Effector memory CD4-positive, alpha-beta T cell (primary cell): Measurements from ENCODE around the gene WDSUB1.

Experiments
- DNase-seq, 3 donors: peaks; one replicate each; pipeline ENCODE4 v3.0.0-alpha.2; 2020
- H3K27ac ChIP-seq: 2 replicates; pipeline ENCODE4 v1.7.0; 2013; ENCODE audit warnings: mild to moderate bottlenecking, low read length, moderate library complexity; ENCODE audit not compliant: insufficient read depth, poor library complexity, severe bottlenecking
- H3K27me3 ChIP-seq: replicated peaks from 2 replicates; pipeline ENCODE4 v1.7.0; 2013; ENCODE audit warnings: mild to moderate bottlenecking, low read length; ENCODE audit not compliant: insufficient read depth, control insufficient read depth, poor library complexity, severe bottlenecking
- H3K36me3 ChIP-seq: 2 replicates; pipeline ENCODE4 v1.7.0; 2013; ENCODE audit warnings: mild to moderate bottlenecking, low read length, moderate library complexity; ENCODE audit not compliant: control insufficient read depth, insufficient read depth
- H3K4me1 ChIP-seq: 2 replicates; pipeline ENCODE4 v1.7.0; 2013; ENCODE audit warnings: low read length, mild to moderate bottlenecking; ENCODE audit not compliant: control insufficient read depth, insufficient read depth, poor library complexity, severe bottlenecking
- H3K4me3 ChIP-seq: 2 replicates; pipeline ENCODE4 v1.7.0; 2013; ENCODE audit warnings: low read length, low read depth, mild to moderate bottlenecking; ENCODE audit not compliant: insufficient read depth, poor library complexity, severe bottlenecking
- H3K9me3 ChIP-seq: 2 replicates; pipeline ENCODE4 v1.7.0; 2013; ENCODE audit warnings: mild to moderate bottlenecking, low read length, moderate library complexity; ENCODE audit not compliant: control insufficient read depth

WDSUB1 gene

GRCh38 chr2:159243529-159243928, 43.0 kb downstream of the WDSUB1 start:
- H3K4me3 ChIP-seq, result no peak overlapping the region
- no peak for DNase-seq
- no peaks in the 10 kb centered on the region for H3K9me3 ChIP-seq
- no peaks in the 10 kb centered on the region for H3K4me1 ChIP-seq
- no peaks in the 10 kb centered on the region for H3K27me3 ChIP-seq
- no peak overlapping the region for H3K27ac ChIP-seq
- no peaks in the 10 kb centered on the region for H3K36me3 ChIP-seq

- H3K4me3 ChIP-seq, result no peak overlapping the region
- no peak overlapping the region for H3K27ac ChIP-seq
- no peak for DNase-seq
- H3K27me3 ChIP-seq, result no peaks in the 10 kb centered on the region
- no peaks in the 10 kb centered on the region for H3K9me3 ChIP-seq
- no peaks in the 10 kb centered on the region for H3K4me1 ChIP-seq
- peaks cover 6% of the 10 kb centered on the region for H3K36me3 ChIP-seq
Measured at GRCh38 chr2:159234868-159235267, 51.6 kb downstream of the WDSUB1 start.

DNA sequence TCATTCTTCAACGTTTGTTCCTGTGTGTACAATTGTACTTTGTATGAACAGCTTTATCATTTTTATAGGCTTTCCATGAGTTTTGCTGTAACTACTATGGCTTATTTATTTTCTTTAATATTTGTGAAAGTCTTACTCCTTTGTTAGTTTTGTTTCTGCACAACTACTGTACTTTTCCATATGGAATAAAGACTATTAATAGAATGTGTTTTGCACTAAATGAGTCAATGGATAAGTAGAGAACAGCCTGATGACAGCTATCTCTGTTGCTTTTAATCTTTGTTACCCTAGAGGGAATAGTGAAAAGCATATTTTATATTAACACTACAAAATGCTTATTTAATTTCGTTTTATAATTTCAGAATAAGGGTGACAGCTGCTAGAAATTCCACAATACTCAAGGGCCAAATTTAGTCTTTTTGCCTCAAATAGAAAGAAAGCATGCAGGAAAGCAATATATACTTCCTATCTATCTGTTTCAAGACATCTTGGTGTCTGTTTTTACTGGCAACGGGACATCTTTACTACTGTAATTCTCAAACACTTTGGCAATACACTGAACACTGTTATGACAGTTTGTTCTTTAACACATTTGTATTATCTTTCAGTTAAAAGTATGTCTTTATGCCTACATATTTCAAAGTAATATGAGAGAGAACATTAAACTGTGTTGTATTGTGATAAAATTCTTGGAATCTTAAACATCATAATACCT, 53.9 kb downstream of the WDSUB1 start:
- H3K4me1 ChIP-seq, result no peaks in the 10 kb centered on the region
- peaks cover 6% of the 10 kb centered on the region for H3K36me3 ChIP-seq
- no peaks in the 10 kb centered on the region for H3K9me3 ChIP-seq
- no peak overlapping the region for H3K27ac ChIP-seq
- DNase-seq, result no peak
- H3K27me3 ChIP-seq, result no peaks in the 10 kb centered on the region
- no peak overlapping the region for H3K4me3 ChIP-seq

DNA sequence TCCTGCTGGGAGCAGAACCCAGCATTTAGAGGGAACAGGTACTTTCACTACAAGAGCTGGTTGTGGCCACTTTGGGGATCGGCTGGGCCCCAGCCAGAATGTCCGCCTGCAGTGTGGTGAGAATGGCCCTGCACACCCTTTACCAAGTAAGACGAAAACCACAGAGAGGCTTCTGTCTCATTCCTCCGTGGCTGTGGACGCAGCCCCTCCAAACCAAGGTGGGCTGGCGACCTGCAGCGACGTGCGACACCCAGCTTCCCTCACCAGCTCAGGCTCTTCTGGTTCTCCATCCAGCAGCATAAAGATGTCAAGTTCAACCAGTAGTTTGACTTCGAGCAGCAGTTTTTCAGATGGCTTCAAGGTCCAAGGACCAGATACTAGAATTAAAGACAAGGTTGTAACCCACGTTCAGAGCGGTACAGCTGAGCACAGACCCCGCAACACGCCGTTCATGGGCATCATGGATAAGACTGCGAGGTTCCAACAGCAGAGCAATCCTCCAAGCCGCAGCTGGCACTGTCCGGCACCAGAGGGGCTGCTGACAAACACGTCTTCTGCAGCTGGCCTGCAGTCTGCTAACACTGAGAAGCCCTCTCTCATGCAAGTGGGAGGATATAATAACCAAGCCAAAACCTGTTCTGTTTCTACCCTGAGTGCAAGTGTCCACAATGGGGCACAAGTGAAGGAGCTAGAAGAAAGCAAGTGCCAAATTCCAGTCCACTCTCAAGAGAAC, 56.2 kb downstream of the WDSUB1 start:
- Histone ChIP-seq H3K36me3 (peaks cover 6% of the 10 kb centered on the region), H3K9me3 (no peaks in the 10 kb centered on the region)

DNA sequence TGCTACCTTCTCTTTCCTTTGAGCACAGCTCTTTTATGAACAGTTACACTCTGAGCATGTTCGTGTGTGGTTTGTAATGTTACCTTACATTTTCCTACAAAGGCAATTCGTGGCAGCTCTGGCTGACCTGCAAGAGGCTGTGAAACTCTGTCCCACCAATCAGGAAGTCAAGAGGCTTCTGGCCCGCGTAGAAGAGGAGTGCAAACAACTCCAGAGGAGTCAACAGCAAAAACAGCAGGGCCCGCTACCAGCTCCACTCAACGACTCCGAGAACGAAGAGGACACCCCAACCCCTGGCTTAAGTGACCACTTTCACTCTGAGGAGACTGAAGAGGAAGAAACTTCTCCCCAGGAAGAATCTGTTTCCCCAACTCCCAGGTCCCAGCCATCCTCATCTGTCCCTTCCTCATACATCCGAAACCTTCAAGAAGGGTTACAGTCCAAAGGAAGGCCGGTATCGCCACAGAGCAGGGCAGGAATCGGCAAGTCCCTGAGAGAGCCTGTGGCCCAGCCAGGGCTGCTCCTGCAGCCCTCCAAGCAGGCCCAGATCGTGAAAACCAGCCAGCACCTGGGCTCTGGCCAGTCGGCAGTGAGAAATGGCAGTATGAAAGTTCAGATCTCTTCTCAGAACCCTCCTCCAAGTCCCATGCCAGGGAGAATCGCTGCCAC, 56.9 kb downstream of the WDSUB1 start:
- Histone ChIP-seq H3K36me3 (peaks cover 6% of the 10 kb centered on the region), H3K4me3 (no peak overlapping the region), H3K4me1 (no peaks in the 10 kb centered on the region), H3K27me3 (no peaks in the 10 kb centered on the region), H3K27ac (no peak overlapping the region), H3K9me3 (no peaks in the 10 kb centered on the region)
- no peak for DNase-seq

More for the DNA sequence above, 56.2 kb downstream of the WDSUB1 start:
- Histone ChIP-seq H3K4me1 (no peaks in the 10 kb centered on the region), H3K27me3 (no peaks in the 10 kb centered on the region), H3K27ac (no peak overlapping the region), H3K4me3 (no peak overlapping the region)
- no peak for DNase-seq

- Histone ChIP-seq H3K9me3 (no peaks in the 10 kb centered on the region), H3K4me3 (no peak overlapping the region), H3K4me1 (no peaks in the 10 kb centered on the region), H3K27me3 (no peaks in the 10 kb centered on the region), H3K36me3 (peaks cover 1% of the 10 kb centered on the region), H3K27ac (no peak overlapping the region)
- no peak for DNase-seq
Measured at GRCh38 chr2:159228081-159228581, 58.4 kb downstream of the WDSUB1 start.

DNA sequence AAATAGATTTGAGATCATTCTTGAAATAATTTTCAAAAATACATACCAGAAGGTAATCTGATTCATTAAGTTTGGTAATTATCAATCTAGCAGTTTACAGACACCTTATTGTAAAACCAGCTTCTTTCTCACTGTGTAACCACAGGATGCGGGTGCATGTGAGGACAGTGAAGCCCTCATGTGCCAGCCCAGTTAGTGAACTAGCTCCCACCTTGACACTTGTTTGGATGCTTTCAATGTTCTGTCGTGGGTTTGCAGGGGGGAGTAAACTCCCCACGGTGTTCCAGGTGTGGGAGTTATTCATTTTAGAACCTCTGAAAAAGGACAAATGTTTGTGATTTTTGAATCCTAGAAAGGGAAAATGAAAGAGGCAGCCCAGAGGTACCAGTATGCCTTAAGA, 59.0 kb downstream of the WDSUB1 start:
- no peak overlapping the region for H3K4me3 ChIP-seq
- no peaks in the 10 kb centered on the region for H3K27me3 ChIP-seq
- no peak for DNase-seq
- H3K4me1 ChIP-seq, result no peaks in the 10 kb centered on the region
- no peaks in the 10 kb centered on the region for H3K36me3 ChIP-seq
- no peak overlapping the region for H3K27ac ChIP-seq
- H3K9me3 ChIP-seq, result no peaks in the 10 kb centered on the region

GRCh38 chr2:159226608-159227385, 59.7 kb downstream of the WDSUB1 start:
- no peaks in the 10 kb centered on the region for H3K36me3 ChIP-seq
- H3K4me1 ChIP-seq, result no peaks in the 10 kb centered on the region
- H3K27me3 ChIP-seq, result no peaks in the 10 kb centered on the region
- no peak for DNase-seq
- no peak overlapping the region for H3K4me3 ChIP-seq
- H3K27ac ChIP-seq, result no peak overlapping the region
- H3K9me3 ChIP-seq, result no peaks in the 10 kb centered on the region

DNA sequence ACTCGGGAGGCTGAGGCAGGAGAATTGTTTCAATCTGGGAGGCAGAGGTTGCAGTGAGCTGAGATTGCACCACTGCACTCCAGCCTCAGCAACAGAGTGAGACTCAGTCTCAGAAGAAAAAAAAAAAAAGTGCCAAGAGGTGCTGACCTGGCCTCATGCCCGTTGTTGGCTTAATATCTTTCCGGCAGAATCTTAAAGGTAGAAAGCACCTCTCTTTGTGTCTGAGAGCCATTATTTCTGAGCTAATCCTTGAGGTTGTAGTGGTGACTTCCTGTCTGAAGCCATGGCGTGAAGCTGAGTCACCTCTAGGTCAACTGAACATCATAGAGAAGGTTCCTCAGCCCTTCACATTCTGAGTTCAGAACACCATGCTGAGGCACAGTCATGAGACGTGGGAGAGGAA, 60.4 kb downstream of the WDSUB1 start:
- no peak for DNase-seq
- H3K27ac ChIP-seq, result no peak overlapping the region
- H3K4me1 ChIP-seq, result no peaks in the 10 kb centered on the region
- H3K36me3 ChIP-seq, result no peaks in the 10 kb centered on the region
- H3K4me3 ChIP-seq, result no peak overlapping the region
- no peaks in the 10 kb centered on the region for H3K27me3 ChIP-seq
- no peaks in the 10 kb centered on the region for H3K9me3 ChIP-seq
